ENCODE measurements around the gene ARSI. TPM values are rescaled to one million over a fixed set of nuclear protein-coding genes. Genes with fewer than 3 reads are reported as not detected.

The ARSI gene
- total RNA-seq, 5 donors from 2014 or later (not counting 1 experiment from before 2014, with no cell fraction given) = 0.09 TPM; not detected in 4

- Mint-ChIP-seq H3K27me3 (peaks cover 3 to 6% of the 10 kb centered on the region in 2 donors), H3K36me3 (no peaks in the 10 kb centered on the region), H3K27ac (no peak overlapping the region), H3K4me1 (no peaks in the 10 kb centered on the region), H3K9me3 (no peaks in the 10 kb centered on the region), H3K4me3 (no peak overlapping the region)
- 81% methylated on average over 6 of the region's 7 CpGs for WGBS (ENCODE audit: insufficient coverage)
- peaks cover 0 to 17% of the 10 kb centered on the region in 2 experiments for H3K27me3 ChIP-seq (replicated peaks in 1 of 2; ENCODE audit: control insufficient read depth in 2 of 2, extremely low read depth in 1 of 2, insufficient read depth in 2 of 2, low read length in 1 of 2)
- no peaks in the 10 kb centered on the region for H3K9me3 ChIP-seq
- ChIA-PET POLR2A (no interaction called here), CTCF (interaction anchor here in 1 of 2 donors (0.6 kb wide), 1 partner anchor 184 kb away, joined by 10 read pairs; no protein-coding TSS in a partner anchor)
- no peak overlapping the region for H3K27ac ChIP-seq (ENCODE audit: low read length)
- H3K4me1 ChIP-seq (ENCODE audit: control insufficient read depth in 1 of 2, extremely low read depth in 1 of 2, insufficient read depth in 2 of 2, low read length in 2 of 2) = no peaks in the 10 kb centered on the region
- H3K4me3 ChIP-seq (ENCODE audit: control insufficient read depth in 1 of 2, extremely low read depth in 1 of 2, low read length in 1 of 2) = no peak overlapping the region
- DNase-seq = no peak
- H3K36me3 ChIP-seq (ENCODE audit: control insufficient read depth in 2 of 2, extremely low read depth in 1 of 2, insufficient read depth in 1 of 2, low read length in 1 of 2) = no peaks in the 10 kb centered on the region
- no peak for ATAC-seq (replicated peaks in 1 of 4)
Observed at GRCh38 chr5:150254363-150254762, 48.3 kb downstream of the ARSI start.

GRCh38 chr5:150253416-150254208, 49.1 kb downstream of the ARSI start:
- Mint-ChIP-seq H3K27ac (no peak overlapping the region), H3K9me3 (no peaks in the 10 kb centered on the region), H3K4me3 (no peak overlapping the region), H3K4me1 (no peaks in the 10 kb centered on the region), H3K36me3 (no peaks in the 10 kb centered on the region), H3K27me3 (peaks cover 5 to 6% of the 10 kb centered on the region in 2 donors)
- Histone ChIP-seq H3K27ac (ENCODE audit: low read length) (no peak overlapping the region), H3K27me3 (replicated peaks in 1 of 2; ENCODE audit: control insufficient read depth in 2 of 2, extremely low read depth in 1 of 2, insufficient read depth in 2 of 2, low read length in 1 of 2) (peaks cover 0 to 23% of the 10 kb centered on the region in 2 experiments), H3K4me3 (ENCODE audit: control insufficient read depth in 1 of 2, extremely low read depth in 1 of 2, low read length in 1 of 2) (no peak overlapping the region), H3K9me3 (no peaks in the 10 kb centered on the region), H3K36me3 (ENCODE audit: control insufficient read depth in 2 of 2, extremely low read depth in 1 of 2, insufficient read depth in 1 of 2, low read length in 1 of 2) (no peaks in the 10 kb centered on the region), H3K4me1 (ENCODE audit: control insufficient read depth in 1 of 2, extremely low read depth in 1 of 2, insufficient read depth in 2 of 2, low read length in 2 of 2) (no peaks in the 10 kb centered on the region)
- no peak for DNase-seq
- 72% methylated on average over 6 of the region's 10 CpGs for WGBS (ENCODE audit: insufficient coverage)
- no peak for ATAC-seq (replicated peaks in 1 of 4)
- CTCF ChIA-PET = no interaction called here
- POLR2A ChIA-PET = no interaction called here

- POLR2A ChIA-PET = no interaction called here
- ATAC-seq (replicated peaks in 1 of 4) = no peak
Observed at GRCh38 chr5:150252489-150252888, 50.2 kb downstream of the ARSI start.

GRCh38 chr5:150251504-150251903, 51.2 kb downstream of the ARSI start:
- Histone ChIP-seq H3K9me3 (no peaks in the 10 kb centered on the region), H3K27me3 (replicated peaks in 1 of 2; ENCODE audit: control insufficient read depth in 2 of 2, extremely low read depth in 1 of 2, insufficient read depth in 2 of 2, low read length in 1 of 2) (peaks cover 0 to 23% of the 10 kb centered on the region in 2 experiments), H3K27ac (ENCODE audit: low read length) (no peak overlapping the region), H3K4me1 (ENCODE audit: control insufficient read depth in 1 of 2, extremely low read depth in 1 of 2, insufficient read depth in 2 of 2, low read length in 2 of 2) (no peaks in the 10 kb centered on the region), H3K4me3 (ENCODE audit: control insufficient read depth in 1 of 2, extremely low read depth in 1 of 2, low read length in 1 of 2) (no peak overlapping the region), H3K36me3 (ENCODE audit: control insufficient read depth in 2 of 2, extremely low read depth in 1 of 2, insufficient read depth in 1 of 2, low read length in 1 of 2) (no peaks in the 10 kb centered on the region)
- Mint-ChIP-seq H3K9me3 (no peaks in the 10 kb centered on the region), H3K4me3 (no peak overlapping the region), H3K27ac (no peak overlapping the region), H3K27me3 (peaks cover 5 to 6% of the 10 kb centered on the region in 2 donors), H3K4me1 (no peaks in the 10 kb centered on the region), H3K36me3 (no peaks in the 10 kb centered on the region)
- DNase-seq = no peak
- ATAC-seq (replicated peaks in 1 of 4) = no peak
- ChIA-PET CTCF (no interaction called here), POLR2A (interaction anchor here in 1 of 2 donors (0.6 kb wide), 1 partner anchor 1404 kb away, joined by 8 read pairs; no protein-coding TSS in a partner anchor)
- WGBS (ENCODE audit: insufficient coverage) = 100% methylated on average over 1 of the region's 7 CpGs

More at GRCh38 chr5:150252489-150252888, 50.2 kb downstream of the ARSI start:
- Mint-ChIP-seq H3K4me1 (no peaks in the 10 kb centered on the region), H3K9me3 (no peaks in the 10 kb centered on the region), H3K27ac (no peak overlapping the region), H3K36me3 (no peaks in the 10 kb centered on the region), H3K27me3 (peaks cover 5 to 6% of the 10 kb centered on the region in 2 donors), H3K4me3 (no peak overlapping the region)
- CTCF ChIA-PET = no interaction called here
- Histone ChIP-seq H3K36me3 (ENCODE audit: control insufficient read depth in 2 of 2, extremely low read depth in 1 of 2, insufficient read depth in 1 of 2, low read length in 1 of 2) (no peaks in the 10 kb centered on the region), H3K27ac (ENCODE audit: low read length) (no peak overlapping the region), H3K4me1 (ENCODE audit: control insufficient read depth in 1 of 2, extremely low read depth in 1 of 2, insufficient read depth in 2 of 2, low read length in 2 of 2) (no peaks in the 10 kb centered on the region), H3K9me3 (no peaks in the 10 kb centered on the region), H3K27me3 (replicated peaks in 1 of 2; ENCODE audit: control insufficient read depth in 2 of 2, extremely low read depth in 1 of 2, insufficient read depth in 2 of 2, low read length in 1 of 2) (peaks cover 0 to 23% of the 10 kb centered on the region in 2 experiments), H3K4me3 (ENCODE audit: control insufficient read depth in 1 of 2, extremely low read depth in 1 of 2, low read length in 1 of 2) (no peak overlapping the region)
- WGBS (ENCODE audit: insufficient coverage) = 84% methylated on average over 5 of the region's 6 CpGs
- DNase-seq = no peak

GRCh38 chr5:150249744-150250143, 53.0 kb downstream of the ARSI start:
- Mint-ChIP-seq H3K4me3 (no peak overlapping the region), H3K9me3 (no peaks in the 10 kb centered on the region), H3K27ac (no peak overlapping the region), H3K4me1 (no peaks in the 10 kb centered on the region), H3K36me3 (no peaks in the 10 kb centered on the region), H3K27me3 (peaks cover 5 to 9% of the 10 kb centered on the region in 2 donors)
- Histone ChIP-seq H3K27ac (ENCODE audit: low read length) (no peak overlapping the region), H3K4me1 (ENCODE audit: control insufficient read depth in 1 of 2, extremely low read depth in 1 of 2, insufficient read depth in 2 of 2, low read length in 2 of 2) (no peaks in the 10 kb centered on the region), H3K36me3 (ENCODE audit: control insufficient read depth in 2 of 2, extremely low read depth in 1 of 2, insufficient read depth in 1 of 2, low read length in 1 of 2) (no peaks in the 10 kb centered on the region), H3K4me3 (ENCODE audit: control insufficient read depth in 1 of 2, extremely low read depth in 1 of 2, low read length in 1 of 2) (no peak overlapping the region), H3K27me3 (replicated peaks in 1 of 2; ENCODE audit: control insufficient read depth in 2 of 2, extremely low read depth in 1 of 2, insufficient read depth in 2 of 2, low read length in 1 of 2) (peaks cover 0 to 31% of the 10 kb centered on the region in 2 experiments), H3K9me3 (no peaks in the 10 kb centered on the region)
- WGBS (ENCODE audit: insufficient coverage) = 89% methylated on average over 3 of the region's 5 CpGs
- DNase-seq (no peak), ATAC-seq (replicated peaks in 1 of 4) (no peak)
- ChIA-PET POLR2A (no interaction called here), CTCF (no interaction called here)

- Mint-ChIP-seq H3K4me3 (no peak overlapping the region), H3K9me3 (no peaks in the 10 kb centered on the region), H3K36me3 (no peaks in the 10 kb centered on the region), H3K4me1 (no peaks in the 10 kb centered on the region), H3K27me3 (peaks cover 6 to 9% of the 10 kb centered on the region in 2 donors), H3K27ac (no peak overlapping the region)
- H3K4me3 ChIP-seq (ENCODE audit: control insufficient read depth in 1 of 2, extremely low read depth in 1 of 2, low read length in 1 of 2) = no peak overlapping the region
- WGBS (ENCODE audit: insufficient coverage) = 91% methylated on average over 3 of the region's 3 CpGs
- H3K4me1 ChIP-seq (ENCODE audit: control insufficient read depth in 1 of 2, extremely low read depth in 1 of 2, insufficient read depth in 2 of 2, low read length in 2 of 2) = no peaks in the 10 kb centered on the region
- no peak overlapping the region for H3K27ac ChIP-seq (ENCODE audit: low read length)
- H3K36me3 ChIP-seq (ENCODE audit: control insufficient read depth in 2 of 2, extremely low read depth in 1 of 2, insufficient read depth in 1 of 2, low read length in 1 of 2) = no peaks in the 10 kb centered on the region
- ATAC-seq (replicated peaks in 1 of 4) (no peak), DNase-seq (no peak)
- POLR2A ChIA-PET = no interaction called here
- no peaks in the 10 kb centered on the region for H3K9me3 ChIP-seq
- CTCF ChIA-PET = no interaction called here
- H3K27me3 ChIP-seq (replicated peaks in 1 of 2; ENCODE audit: control insufficient read depth in 2 of 2, extremely low read depth in 1 of 2, insufficient read depth in 2 of 2, low read length in 1 of 2) = peaks cover 0 to 36% of the 10 kb centered on the region in 2 experiments
Observed at GRCh38 chr5:150248946-150249345, 53.8 kb downstream of the ARSI start.
